Mucosa of rectum (tissue), 2 donors: ENCODE results near the gene GRB10.
A peak's percentile ranks its signal among the peaks of the same experiment; 100 is the strongest.

ENCODE experiments used
- H3K27ac ChIP-seq, 2 donors: one replicate each; pipeline ENCODE4 v1.7.0; 2013; ENCODE audit warnings: inconsistent platforms in 2 of 2, low read depth in 2 of 2, low read length in 2 of 2
- H3K27me3 ChIP-seq, 2 donors: one replicate each; pipeline ENCODE4 v1.7.0; 2013; ENCODE audit warnings: low read length in 2 of 2; ENCODE audit not compliant: control insufficient read depth in 2 of 2, insufficient read depth in 2 of 2
- H3K36me3 ChIP-seq, 2 donors: one replicate each; pipeline ENCODE4 v1.7.0; 2013; ENCODE audit warnings: low read length in 2 of 2; ENCODE audit not compliant: control insufficient read depth in 2 of 2, insufficient read depth in 2 of 2
- H3K4me1 ChIP-seq, 2 donors: one replicate each; pipeline ENCODE4 v1.7.0; 2013; ENCODE audit warnings: low read length in 2 of 2, mild to moderate bottlenecking in 1 of 2; ENCODE audit not compliant: control insufficient read depth in 2 of 2, insufficient read depth in 2 of 2
- H3K4me3 ChIP-seq, 2 donors: one replicate each; pipeline ENCODE4 v1.7.0; 2013; ENCODE audit warnings: low read length in 2 of 2
- H3K9ac ChIP-seq, 2 donors: one replicate each; pipeline ENCODE4 v1.7.0; 2013; ENCODE audit warnings: low read length in 2 of 2, low read depth in 1 of 2, mild to moderate bottlenecking in 1 of 2
- H3K9me3 ChIP-seq, 2 donors: one replicate each; pipeline ENCODE4 v1.7.0; 2013; ENCODE audit warnings: low read length in 2 of 2; ENCODE audit not compliant: control insufficient read depth in 2 of 2
- donor health status: healthy.
- donor health status: Normal muscosa, but diverticular disease.

GRB10 gene

DNA sequence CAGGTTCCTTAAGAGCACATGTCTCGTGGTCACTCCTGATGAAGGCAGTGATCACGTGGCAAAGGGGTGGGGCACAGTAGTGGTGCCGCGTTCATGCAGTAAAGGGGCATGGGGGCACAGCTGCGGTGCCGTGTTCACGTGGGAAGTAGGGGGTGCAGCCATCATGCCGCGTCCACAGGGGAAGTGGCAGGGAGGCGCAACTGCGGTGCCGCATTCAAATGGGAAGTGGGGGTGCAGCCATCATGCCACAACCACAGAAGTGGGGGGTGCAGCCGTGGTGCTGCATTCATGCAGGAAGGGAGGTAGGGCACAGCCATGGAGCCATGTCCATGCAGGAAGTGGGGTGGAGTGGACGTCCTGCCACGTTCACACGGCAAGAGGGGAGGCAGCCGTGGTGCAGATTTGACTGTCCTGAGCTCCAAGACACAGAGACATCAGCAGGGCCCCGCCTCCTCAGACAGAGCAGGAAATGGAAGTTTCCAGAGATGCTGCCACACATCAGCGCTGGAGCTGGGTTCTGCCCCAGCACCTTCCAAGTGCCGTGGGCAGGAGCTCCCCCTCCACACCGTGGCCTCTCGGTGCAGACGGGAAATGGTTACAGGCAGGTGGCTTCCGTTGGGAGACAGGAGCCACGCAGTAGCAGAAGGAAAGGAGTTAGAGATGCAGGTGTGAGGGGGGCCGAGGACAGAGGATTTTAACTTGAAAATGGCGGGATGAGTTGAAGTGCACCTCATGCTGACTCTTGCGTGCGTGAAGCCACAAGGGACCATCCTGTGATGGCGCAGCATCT, 122.5 kb downstream of the GRB10 start:
- no peak overlapping the region for H3K27ac ChIP-seq
- no peaks in the 10 kb centered on the region for H3K9me3 ChIP-seq
- no peaks in the 10 kb centered on the region for H3K27me3 ChIP-seq
- peaks cover 9 to 14% of the 10 kb centered on the region in 2 donors for H3K4me1 ChIP-seq
- H3K4me3 ChIP-seq = peak overlapping the region; percentile 10 to 51
- no peaks in the 10 kb centered on the region for H3K36me3 ChIP-seq
- no peak overlapping the region for H3K9ac ChIP-seq

DNA sequence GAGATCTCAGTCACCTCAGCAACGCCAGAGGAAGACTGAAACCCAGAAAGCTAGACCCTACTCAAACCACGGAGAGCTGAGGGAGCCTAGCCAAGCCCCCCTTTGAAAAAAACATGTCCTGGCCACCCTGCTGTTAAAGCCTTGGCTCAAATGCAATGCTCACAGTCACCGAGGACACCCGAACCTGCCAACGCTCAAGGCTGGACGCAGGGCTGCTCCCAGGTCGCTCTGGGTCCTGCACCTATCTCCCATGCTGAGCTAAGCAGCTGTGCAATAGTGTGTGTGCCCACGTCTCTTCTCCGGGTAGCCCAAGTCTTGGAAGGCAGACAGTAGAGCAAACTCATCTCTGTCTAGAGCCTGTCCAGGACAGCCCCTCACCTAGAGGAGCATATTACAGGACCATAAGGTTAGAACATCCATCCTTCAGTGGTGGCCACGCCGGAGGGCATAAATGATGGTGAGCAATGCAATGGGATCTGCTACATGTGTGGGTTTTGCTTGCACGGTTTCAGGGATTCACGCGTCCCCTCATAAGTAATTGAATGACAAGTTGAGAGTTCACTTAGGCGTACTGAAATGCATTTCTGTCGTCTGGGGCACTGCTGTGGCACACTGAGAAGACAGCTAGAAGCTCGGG, 123.2 kb downstream of the GRB10 start:
- peaks cover 9 to 14% of the 10 kb centered on the region in 2 donors for H3K4me1 ChIP-seq
- no peak overlapping the region for H3K27ac ChIP-seq
- H3K4me3 ChIP-seq = no peak overlapping the region
- H3K9me3 ChIP-seq = no peaks in the 10 kb centered on the region
- no peaks in the 10 kb centered on the region for H3K36me3 ChIP-seq
- no peak overlapping the region for H3K9ac ChIP-seq
- H3K27me3 ChIP-seq = no peaks in the 10 kb centered on the region

DNA sequence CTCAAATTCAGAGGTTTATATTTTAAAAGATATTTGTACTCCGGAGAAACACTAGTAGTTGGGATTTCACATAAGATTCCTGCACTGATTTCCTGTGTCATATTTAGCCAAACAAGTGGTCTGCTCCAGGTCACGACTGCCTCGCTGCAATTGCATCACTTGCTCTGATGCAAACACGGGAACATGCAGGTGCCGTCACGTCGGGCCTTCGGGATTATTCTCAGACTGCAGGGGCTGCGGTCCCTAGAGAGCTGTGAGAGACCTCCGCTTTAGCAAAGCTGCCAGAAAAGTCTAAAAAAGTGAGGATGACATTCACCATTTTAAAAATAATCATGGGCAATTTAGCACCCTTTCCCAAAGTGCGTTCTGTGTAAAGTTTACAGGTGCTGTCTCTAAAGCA, 124.0 kb downstream of the GRB10 start:
- Histone ChIP-seq H3K36me3 (no peaks in the 10 kb centered on the region), H3K9me3 (no peaks in the 10 kb centered on the region), H3K9ac (no peak overlapping the region), H3K4me3 (no peak overlapping the region), H3K27me3 (no peaks in the 10 kb centered on the region), H3K27ac (no peak overlapping the region), H3K4me1 (peaks cover 9 to 14% of the 10 kb centered on the region in 2 donors)

DNA sequence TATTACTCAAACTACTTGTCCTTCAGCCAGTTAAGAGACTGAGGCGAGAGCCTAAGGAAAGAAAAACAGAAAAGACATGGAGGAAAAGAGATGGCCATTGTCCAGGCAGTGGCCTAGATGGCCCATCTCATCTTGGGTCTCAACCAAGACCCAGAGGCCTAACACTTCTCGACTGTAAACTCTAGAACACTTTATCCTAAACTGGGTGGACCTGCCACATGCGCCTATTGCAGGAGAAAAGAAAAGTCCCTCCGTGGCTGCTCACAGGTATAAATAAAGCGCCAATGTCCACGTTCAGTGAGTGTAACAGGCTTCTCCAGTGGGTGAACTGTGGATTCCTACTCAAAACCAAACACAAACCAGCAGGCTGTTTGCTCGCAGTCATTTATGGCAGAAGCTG, 124.8 kb downstream of the GRB10 start:
- H3K9ac ChIP-seq = no peak overlapping the region
- H3K4me1 ChIP-seq = peaks cover 12 to 14% of the 10 kb centered on the region in 2 donors
- no peak overlapping the region for H3K4me3 ChIP-seq
- H3K27ac ChIP-seq = peak overlapping the region; percentile 67 to 70
- no peaks in the 10 kb centered on the region for H3K36me3 ChIP-seq
- H3K9me3 ChIP-seq = no peaks in the 10 kb centered on the region
- no peaks in the 10 kb centered on the region for H3K27me3 ChIP-seq

DNA sequence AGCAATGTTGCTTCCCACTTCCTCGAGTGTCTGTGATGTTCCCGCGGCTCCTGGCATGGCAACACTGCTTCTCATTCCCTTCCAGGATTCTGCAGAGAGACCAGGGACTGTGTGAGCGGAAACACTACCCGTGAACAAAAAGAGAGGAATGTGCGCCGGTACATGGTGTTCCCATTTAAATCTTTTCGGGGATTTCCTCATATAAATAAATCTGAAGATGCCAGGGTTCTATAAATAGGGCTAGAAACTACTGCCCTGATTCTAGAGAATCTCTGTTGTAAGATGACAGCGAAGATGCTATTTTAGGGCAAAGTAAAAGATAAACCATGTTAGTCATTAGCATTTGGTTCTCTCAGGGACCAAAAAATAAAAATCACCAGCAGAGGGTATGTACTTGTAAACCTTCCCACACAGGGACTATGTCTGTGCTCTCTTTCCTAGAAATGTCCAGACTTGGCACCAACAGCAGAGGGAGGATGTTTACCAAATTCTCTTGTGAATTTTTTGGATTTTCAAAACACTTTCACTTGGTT, 125.3 kb downstream of the GRB10 start:
- H3K9me3 ChIP-seq = no peaks in the 10 kb centered on the region
- no peak overlapping the region for H3K9ac ChIP-seq
- peak overlapping the region; percentile 41 to 70 for H3K27ac ChIP-seq
- no peaks in the 10 kb centered on the region for H3K27me3 ChIP-seq
- no peak overlapping the region for H3K4me3 ChIP-seq
- H3K4me1 ChIP-seq = peaks cover 14 to 15% of the 10 kb centered on the region in 2 donors
- H3K36me3 ChIP-seq = no peaks in the 10 kb centered on the region

DNA sequence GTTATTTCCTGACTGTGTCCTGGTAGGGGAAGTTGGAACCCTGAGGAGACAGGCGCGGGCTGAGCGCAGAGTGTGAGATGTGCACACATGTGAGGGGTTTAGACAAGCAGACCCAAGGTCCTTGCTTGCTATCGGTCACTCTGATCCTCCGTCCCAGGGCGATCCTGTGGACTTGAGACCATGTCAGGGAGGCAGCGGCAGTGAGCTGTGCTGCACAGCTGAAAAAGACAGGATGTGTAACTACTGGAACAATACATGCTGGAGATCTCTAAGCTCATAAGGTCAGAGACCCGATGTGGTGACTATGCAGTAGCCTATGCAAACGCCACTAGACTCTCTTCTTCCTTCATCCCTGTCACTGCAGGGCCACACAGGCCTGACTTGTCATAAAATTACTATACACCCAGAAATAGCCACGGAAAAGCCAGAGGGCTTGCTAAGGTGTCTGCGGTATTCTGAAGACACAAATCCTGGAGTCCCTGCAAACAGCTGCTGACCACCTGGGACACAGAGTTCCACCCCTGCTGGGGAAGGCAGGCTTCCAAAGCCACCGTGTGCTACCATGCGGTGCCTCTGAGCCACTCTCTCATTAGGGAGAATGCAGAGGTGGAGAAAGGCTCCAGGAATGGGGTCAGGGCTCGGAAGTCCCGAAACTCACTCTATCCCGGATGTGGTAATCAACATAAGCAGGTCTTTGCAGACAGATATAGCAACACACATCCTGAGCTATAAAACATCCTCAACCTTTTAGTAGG, 126.4 kb downstream of the GRB10 start:
- Histone ChIP-seq H3K36me3 (no peaks in the 10 kb centered on the region), H3K4me1 (peaks cover 12 to 14% of the 10 kb centered on the region in 2 donors), H3K9ac (no peak overlapping the region), H3K27me3 (no peaks in the 10 kb centered on the region), H3K27ac (peak overlapping the region; percentile 41 to 64), H3K4me3 (no peak overlapping the region), H3K9me3 (no peaks in the 10 kb centered on the region)

DNA sequence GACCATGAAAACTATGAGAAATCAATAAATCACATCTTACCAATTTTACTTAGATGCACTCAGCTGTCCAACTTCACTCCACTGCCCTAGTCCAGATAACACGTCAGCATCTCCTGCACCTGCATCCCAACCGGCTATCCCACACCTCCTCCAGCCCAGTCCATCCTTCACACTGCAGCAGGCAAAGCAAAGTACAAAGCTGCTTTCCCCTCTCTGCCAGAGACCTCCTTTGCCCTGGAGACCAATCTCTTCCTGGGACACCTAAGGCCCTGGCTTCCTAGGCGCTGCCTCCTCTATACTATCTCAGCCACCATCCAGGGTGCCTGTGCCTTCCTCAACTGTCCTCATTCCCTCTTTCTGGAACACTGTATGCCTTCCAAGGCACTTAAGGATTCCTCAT, 127.2 kb downstream of the GRB10 start:
- H3K36me3 ChIP-seq = no peaks in the 10 kb centered on the region
- H3K9ac ChIP-seq = no peak overlapping the region
- H3K9me3 ChIP-seq = no peaks in the 10 kb centered on the region
- H3K4me3 ChIP-seq = no peak overlapping the region
- no peaks in the 10 kb centered on the region for H3K27me3 ChIP-seq
- peak overlapping the region in 1 of 2 donors; percentile 30 for H3K27ac ChIP-seq
- peaks cover 9 to 12% of the 10 kb centered on the region in 2 donors for H3K4me1 ChIP-seq

DNA sequence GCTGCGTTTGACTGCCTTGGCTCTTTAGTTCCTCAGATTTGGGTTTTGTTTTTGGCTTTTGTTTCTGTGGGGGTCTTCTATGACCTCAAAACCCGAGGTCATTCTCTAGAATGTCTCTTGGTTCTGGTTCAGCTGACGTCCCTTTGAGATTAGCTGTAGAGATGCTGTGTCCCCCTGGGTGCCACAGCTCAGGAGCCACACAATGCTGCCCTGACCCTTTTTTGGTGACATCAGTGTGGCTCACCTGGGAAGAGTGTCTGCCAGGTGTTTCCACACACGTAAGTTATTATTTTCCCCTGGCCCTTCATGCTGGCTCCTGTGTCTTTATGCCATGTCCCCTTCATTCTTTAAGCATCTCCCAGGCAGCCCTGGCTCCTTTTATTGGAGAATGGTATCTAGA, 127.7 kb downstream of the GRB10 start:
- Histone ChIP-seq H3K9me3 (no peaks in the 10 kb centered on the region), H3K27me3 (no peaks in the 10 kb centered on the region), H3K4me1 (peaks cover 4 to 12% of the 10 kb centered on the region in 2 donors), H3K4me3 (no peak overlapping the region), H3K27ac (peak overlapping the region in 1 of 2 donors; percentile 43), H3K36me3 (no peaks in the 10 kb centered on the region), H3K9ac (no peak overlapping the region)

DNA sequence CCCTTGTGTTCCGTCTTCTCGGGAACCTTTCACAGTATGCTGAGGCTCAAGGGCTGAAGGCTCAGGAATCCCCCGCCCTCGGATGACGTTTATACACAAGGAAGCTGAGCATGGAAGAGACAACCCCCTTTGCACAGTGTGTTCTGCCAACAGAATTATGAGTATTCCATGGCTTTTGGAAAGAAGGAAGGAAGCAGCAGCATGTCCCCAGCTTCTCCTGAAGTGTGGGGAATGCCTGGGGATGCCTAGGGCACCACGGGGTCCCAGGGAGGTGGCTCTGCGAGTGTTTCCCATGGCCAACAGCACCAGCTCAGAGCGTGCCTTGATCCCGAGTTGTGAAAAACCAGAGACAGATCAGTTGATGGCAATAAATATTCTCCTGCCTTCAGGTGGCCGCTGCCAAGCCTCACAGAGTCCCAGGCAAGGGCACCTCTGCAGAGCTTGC, 128.7 kb downstream of the GRB10 start:
- Histone ChIP-seq H3K9me3 (no peaks in the 10 kb centered on the region), H3K4me1 (peaks cover 4 to 12% of the 10 kb centered on the region in 2 donors), H3K9ac (peak overlapping the region in 1 of 2 donors; percentile 45)

More for the DNA sequence above, 128.7 kb downstream of the GRB10 start:
- no peaks in the 10 kb centered on the region for H3K36me3 ChIP-seq
- no peak overlapping the region for H3K4me3 ChIP-seq
- no peaks in the 10 kb centered on the region for H3K27me3 ChIP-seq
- H3K27ac ChIP-seq = peak overlapping the region; percentile 46 to 78
